Rectal smooth muscle tissue (tissue), 1 donor: ENCODE measurements around the gene KRT14.
"Not testable (repeated sequence)": the region's sequence is repeated elsewhere in the genome, so short reads cannot be mapped to it uniquely, and the experiment has no call there.

Source experiments
- H3K27ac ChIP-seq: one replicate; pipeline ENCODE4 v1.7.0; 2013; ENCODE audit warnings: low read depth, low read length, inconsistent platforms
- H3K27me3 ChIP-seq: one replicate; pipeline ENCODE4 v1.7.0; 2013; ENCODE audit warnings: low read length; ENCODE audit not compliant: control insufficient read depth, insufficient read depth
- H3K36me3 ChIP-seq: one replicate; pipeline ENCODE4 v1.7.0; 2013; ENCODE audit warnings: low read length; ENCODE audit not compliant: control insufficient read depth, insufficient read depth
- H3K4me1 ChIP-seq: one replicate; pipeline ENCODE4 v1.7.0; 2013; ENCODE audit warnings: low read length; ENCODE audit not compliant: control insufficient read depth, insufficient read depth
- H3K4me3 ChIP-seq: one replicate; pipeline ENCODE4 v1.7.0; 2013; ENCODE audit warnings: low read length
- H3K9ac ChIP-seq: one replicate; pipeline ENCODE4 v1.7.0; 2013; ENCODE audit warnings: low read length

Gene KRT14

GRCh38 chr17:41627316-41628072, 40.8 kb upstream of the KRT14 start:
- Histone ChIP-seq H3K36me3 (no peaks in the 10 kb centered on the region), H3K4me3 (no peak overlapping the region), H3K9ac (no peak overlapping the region), H3K27ac (no peak overlapping the region), H3K27me3 (peaks cover 3% of the 10 kb centered on the region), H3K4me1 (no peaks in the 10 kb centered on the region)

GRCh38 chr17:41626914-41627295, 40.2 kb upstream of the KRT14 start:
- H3K36me3 ChIP-seq, H3K9ac ChIP-seq, H3K27ac ChIP-seq, H3K4me1 ChIP-seq, H3K4me3 ChIP-seq, H3K27me3 ChIP-seq: not testable (repeated sequence)

- not testable (repeated sequence) for H3K27me3 ChIP-seq, H3K36me3 ChIP-seq, H3K4me1 ChIP-seq, H3K4me3 ChIP-seq, H3K27ac ChIP-seq, H3K9ac ChIP-seq
These were observed 39.6 kb upstream of the KRT14 start for GRCh38 chr17:41626028-41626913.

GRCh38 chr17:41625602-41626001, 38.9 kb upstream of the KRT14 start:
- no peak overlapping the region for H3K9ac ChIP-seq
- H3K4me3 ChIP-seq: no peak overlapping the region
- no peaks in the 10 kb centered on the region for H3K27me3 ChIP-seq
- no peaks in the 10 kb centered on the region for H3K4me1 ChIP-seq
- H3K36me3 ChIP-seq: no peaks in the 10 kb centered on the region
- no peak overlapping the region for H3K27ac ChIP-seq

- Histone ChIP-seq H3K27me3 (no peaks in the 10 kb centered on the region), H3K4me1 (no peaks in the 10 kb centered on the region), H3K27ac (no peak within 1 kb of the TSS), H3K36me3 (no peaks in the 10 kb centered on the region), H3K4me3 (no peak within 1 kb of the TSS), H3K9ac (no peak within 1 kb of the TSS)
These were observed 37.8 kb upstream of the KRT14 start, which contains the start of gene KRT17 for GRCh38 chr17:41624208-41625101. KRT17 (minus strand) TSS chr17:41624575; CDS start chr17:41624509, 66 bp downstream.

DNA sequence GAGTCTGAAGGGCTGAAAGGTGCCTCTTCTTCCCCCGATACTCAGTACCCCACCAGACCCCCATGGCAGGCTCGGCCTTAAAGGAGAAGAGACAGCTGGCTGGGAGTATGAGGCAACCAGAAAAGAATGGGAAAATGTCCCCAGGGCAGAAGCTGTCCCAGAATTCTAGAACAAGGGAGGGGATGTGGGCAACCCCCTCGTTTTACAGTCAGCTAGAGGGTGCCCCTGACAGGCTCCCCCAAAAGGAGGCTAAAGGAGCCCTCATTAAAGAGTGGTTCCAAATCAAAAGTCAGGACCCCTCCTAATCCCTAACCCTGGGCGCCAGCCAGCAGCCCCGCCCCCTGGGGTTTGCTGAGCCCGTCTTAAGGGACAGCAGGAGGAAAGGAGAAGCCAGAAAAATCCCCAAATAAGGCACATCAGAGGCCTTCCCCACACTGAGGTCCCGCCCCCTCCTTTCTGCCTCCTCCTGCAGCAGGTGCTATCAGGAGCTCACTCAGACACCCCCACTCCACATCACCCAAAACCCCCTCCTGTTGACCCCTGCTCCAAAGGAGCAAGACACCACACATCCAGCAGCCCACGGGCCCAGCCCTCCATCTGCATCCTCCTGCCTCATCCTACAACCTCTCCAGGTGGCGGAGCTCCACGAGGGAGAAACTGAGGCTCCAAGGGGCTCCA, 36.6 kb upstream of the KRT14 start:
- H3K4me3 ChIP-seq, H3K27me3 ChIP-seq, H3K27ac ChIP-seq, H3K36me3 ChIP-seq, H3K4me1 ChIP-seq, H3K9ac ChIP-seq: not testable (repeated sequence)

GRCh38 chr17:41622340-41623183, 35.9 kb upstream of the KRT14 start:
- H3K27ac ChIP-seq, H3K27me3 ChIP-seq, H3K9ac ChIP-seq, H3K4me1 ChIP-seq, H3K4me3 ChIP-seq, H3K36me3 ChIP-seq: not testable (repeated sequence)

DNA sequence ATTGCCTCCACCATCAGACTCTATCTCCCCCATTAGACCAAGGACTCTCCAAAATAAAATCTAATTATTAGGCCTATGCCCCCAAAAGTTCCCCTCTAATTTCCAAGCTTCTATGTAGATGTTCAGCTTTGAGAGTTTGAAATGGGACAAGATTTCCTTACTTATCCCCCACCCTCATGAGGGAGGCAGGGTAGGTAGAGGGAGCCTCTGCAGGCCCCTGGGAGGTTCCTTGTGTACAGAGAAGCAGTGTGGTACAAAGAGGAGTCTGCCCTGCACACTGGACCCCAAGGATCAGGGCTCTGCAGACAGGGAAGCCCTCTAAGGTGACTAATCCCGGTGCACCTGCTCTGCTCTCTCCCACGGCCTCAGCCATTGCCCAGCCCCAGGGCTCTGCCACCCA, 35.2 kb upstream of the KRT14 start:
- no peaks in the 10 kb centered on the region for H3K27me3 ChIP-seq
- no peaks in the 10 kb centered on the region for H3K4me1 ChIP-seq
- no peak overlapping the region for H3K9ac ChIP-seq
- H3K36me3 ChIP-seq: no peaks in the 10 kb centered on the region
- H3K4me3 ChIP-seq: no peak overlapping the region
- H3K27ac ChIP-seq: no peak overlapping the region

- not testable (repeated sequence) for H3K4me1 ChIP-seq, H3K27ac ChIP-seq, H3K27me3 ChIP-seq, H3K4me3 ChIP-seq, H3K36me3 ChIP-seq, H3K9ac ChIP-seq
These were observed 34.7 kb upstream of the KRT14 start for GRCh38 chr17:41621435-41621817.

DNA sequence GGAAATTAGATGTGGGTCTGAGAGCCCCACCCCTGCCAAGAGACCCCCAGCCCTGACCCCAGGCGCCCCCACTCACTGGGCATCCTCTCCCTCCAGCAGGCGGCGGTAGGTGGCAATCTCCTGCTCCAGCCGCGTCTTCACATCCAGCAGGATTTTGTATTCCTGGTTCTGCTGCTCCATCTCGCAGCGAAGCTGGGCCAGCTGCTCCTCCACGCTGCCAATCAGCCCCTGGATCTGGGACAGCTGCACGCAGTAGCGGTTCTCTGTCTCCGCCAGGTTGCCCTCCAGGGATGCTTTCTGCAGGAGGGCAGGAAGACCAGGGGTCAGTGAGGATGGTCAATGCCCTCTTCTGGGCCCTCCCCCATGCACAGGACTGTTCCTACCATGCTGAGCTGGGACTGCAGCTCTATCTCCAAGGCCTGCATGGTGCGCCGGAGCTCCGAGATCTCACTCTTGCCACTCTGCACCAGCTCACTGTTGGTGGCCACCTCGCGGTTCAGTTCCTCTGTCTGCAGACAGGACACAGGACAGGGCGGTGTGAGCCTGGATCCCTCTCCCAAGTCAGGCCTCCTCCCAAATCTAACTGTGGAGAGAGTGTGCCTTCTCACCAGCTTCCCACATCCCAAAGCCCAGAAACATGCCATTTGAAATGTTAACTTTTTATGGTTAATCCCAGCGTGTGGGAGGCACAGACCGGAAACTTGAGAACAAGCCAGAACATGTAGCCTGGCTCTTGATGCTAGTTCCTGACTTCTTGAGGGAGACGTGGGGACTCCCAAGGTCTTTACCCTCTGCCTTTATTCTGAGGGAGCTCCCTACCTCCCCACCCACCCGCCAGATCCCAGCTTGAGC, 34.1 kb upstream of the KRT14 start:
- H3K9ac ChIP-seq: no peak overlapping the region
- H3K4me3 ChIP-seq: no peak overlapping the region
- no peaks in the 10 kb centered on the region for H3K4me1 ChIP-seq
- no peaks in the 10 kb centered on the region for H3K36me3 ChIP-seq
- no peak overlapping the region for H3K27ac ChIP-seq
- H3K27me3 ChIP-seq: no peaks in the 10 kb centered on the region
